Activated naive CD4-positive, alpha-beta T cell treated with anti-CD3 and anti-CD28 coated beads, Interleukin-2, amount 10 ng/mL, durations not matched to agents 7 days and 5 days (primary cell): Measurements from ENCODE around the gene SULT1A2.
A peak's percentile ranks its signal among the peaks of the same experiment; 100 is the strongest.

Source experiments
- CTCF ChIA-PET: fragments of 350-600 bp; sonication (Branson Sonifier 250); formaldehyde crosslinking; loops from one replicate; lab custom pipeline; 2021; ENCODE audit warnings: antibody characterized with exemption; lab: Charles Lee
- DNase-seq: peaks from one replicate; pipeline ENCODE4 v3.0.0-alpha.2; 2020
- H3K27ac Mint-ChIP-seq: one replicate; pipeline ENCODE4 v1.8.0; 2021; ENCODE audit warnings: mild to moderate bottlenecking, moderate library complexity, mixed read lengths
- H3K27me3 Mint-ChIP-seq: one replicate; pipeline ENCODE4 v1.8.0; 2021; ENCODE audit warnings: mild to moderate bottlenecking, mixed read lengths
- H3K36me3 Mint-ChIP-seq: one replicate; pipeline ENCODE4 v1.8.0; 2021; ENCODE audit warnings: mixed read lengths
- H3K4me1 Mint-ChIP-seq: one replicate; pipeline ENCODE4 v1.8.0; 2021; ENCODE audit warnings: mixed read lengths
- H3K4me3 Mint-ChIP-seq: one replicate; pipeline ENCODE4 v1.8.0; 2021; ENCODE audit warnings: mild to moderate bottlenecking, moderate library complexity, mixed read lengths
- H3K9me3 Mint-ChIP-seq: one replicate; pipeline ENCODE4 v1.8.0; 2021; ENCODE audit warnings: mixed read lengths

Gene SULT1A2

DNA sequence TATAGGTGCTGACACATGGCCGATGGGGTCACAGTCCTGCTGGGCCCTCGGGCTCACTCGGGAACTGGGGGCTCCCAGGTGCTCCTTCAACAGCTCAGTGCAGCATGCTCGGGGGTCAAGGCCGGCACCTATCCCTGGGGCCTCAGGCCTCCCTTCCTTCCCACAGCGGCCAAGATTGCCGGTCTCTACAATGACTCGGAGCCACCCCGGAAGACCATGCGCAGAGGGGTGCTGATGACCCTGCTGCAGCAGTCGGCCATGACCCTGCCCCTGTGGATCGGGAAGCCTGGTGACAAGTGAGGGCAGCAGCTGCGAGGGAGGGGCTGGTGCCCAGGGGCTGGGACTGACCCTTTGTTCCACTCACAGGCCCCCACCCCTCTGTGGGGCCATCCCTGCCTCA lies 6.9 kb downstream of the SULT1A2 start:
- H3K27ac Mint-ChIP-seq = no peak overlapping the region

DNA sequence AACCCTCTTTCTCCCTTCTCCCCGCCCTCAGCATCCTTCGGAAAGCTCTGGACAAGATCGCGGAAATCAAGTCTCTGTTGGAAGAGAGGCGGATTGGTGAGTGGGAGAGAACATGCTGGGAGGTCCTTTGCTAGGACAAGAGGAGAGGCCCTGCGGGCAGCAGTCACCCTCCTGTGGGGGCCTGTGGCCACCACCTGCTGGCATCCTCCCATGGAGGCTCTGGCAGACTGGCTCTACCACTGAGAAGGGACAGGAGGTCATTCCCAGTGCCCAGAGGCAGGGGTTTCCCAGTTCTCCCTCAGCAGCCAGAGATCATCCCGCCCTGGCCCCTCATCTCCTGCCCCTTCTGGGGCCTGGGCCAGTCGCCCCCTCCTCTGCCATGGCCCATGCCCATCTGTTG lies 7.8 kb downstream of the SULT1A2 start:
- Mint-ChIP-seq H3K27me3 (no peaks in the 10 kb centered on the region), H3K4me1 (no peaks in the 10 kb centered on the region), H3K4me3 (no peak overlapping the region), H3K9me3 (no peaks in the 10 kb centered on the region), H3K27ac (no peak overlapping the region), H3K36me3 (peaks cover 37% of the 10 kb centered on the region)
- CTCF ChIA-PET = no interaction called here
- DNase-seq = no peak

More for the DNA sequence above, 6.9 kb downstream of the SULT1A2 start:
- DNase-seq = no peak
- Mint-ChIP-seq H3K4me1 (no peaks in the 10 kb centered on the region), H3K4me3 (no peak overlapping the region), H3K9me3 (no peaks in the 10 kb centered on the region), H3K27me3 (no peaks in the 10 kb centered on the region), H3K36me3 (peaks cover 33% of the 10 kb centered on the region)
- CTCF ChIA-PET = no interaction called here

DNA sequence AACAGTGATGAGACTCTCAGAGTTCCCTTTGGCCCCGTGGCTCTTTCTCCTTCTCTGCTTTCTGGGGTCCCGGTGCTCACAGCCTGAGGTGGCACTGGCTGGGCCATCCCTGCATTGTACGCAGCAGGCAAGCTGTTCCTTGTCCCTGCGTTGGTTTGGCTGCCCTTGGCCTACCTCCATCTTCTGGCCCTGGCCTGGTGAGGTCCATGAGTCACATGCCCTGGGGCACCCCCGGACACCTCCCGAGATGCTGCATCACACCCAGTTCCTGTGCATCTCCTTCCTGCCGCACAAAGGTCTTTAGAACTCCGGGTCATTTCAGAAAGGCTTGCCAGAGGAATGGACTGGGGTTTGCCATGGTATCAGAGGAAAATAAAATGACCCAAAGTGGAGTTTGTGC lies 9.5 kb downstream of the SULT1A2 start:
- H3K36me3 Mint-ChIP-seq = peaks cover 46% of the 10 kb centered on the region
- CTCF ChIA-PET = no interaction called here
- H3K27me3 Mint-ChIP-seq = no peaks in the 10 kb centered on the region
- DNase-seq = no peak
- H3K4me3 Mint-ChIP-seq = no peak overlapping the region
- no peaks in the 10 kb centered on the region for H3K4me1 Mint-ChIP-seq
- no peaks in the 10 kb centered on the region for H3K9me3 Mint-ChIP-seq
- no peak overlapping the region for H3K27ac Mint-ChIP-seq

DNA sequence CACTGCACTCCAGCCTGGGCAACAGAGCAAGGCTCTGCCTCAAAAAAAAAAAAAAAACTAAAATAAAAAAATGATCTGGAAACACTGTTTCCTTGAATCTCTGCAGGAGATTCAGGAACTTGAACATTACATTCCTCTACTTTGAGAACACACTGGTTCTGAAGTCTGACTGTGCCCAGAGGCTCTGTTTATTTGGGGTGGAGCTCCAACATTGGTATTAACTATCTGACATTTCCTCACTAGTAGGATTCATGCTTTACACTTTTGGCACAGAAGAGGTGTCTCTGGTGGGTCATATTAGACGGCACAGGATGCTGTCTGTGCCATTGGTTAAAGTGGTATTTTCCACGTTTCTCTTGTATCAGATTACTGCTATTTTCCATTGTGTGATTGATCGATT lies 10.4 kb downstream of the SULT1A2 start:
- Mint-ChIP-seq H3K4me3 (no peak overlapping the region), H3K36me3 (peaks cover 46% of the 10 kb centered on the region), H3K27me3 (no peaks in the 10 kb centered on the region), H3K9me3 (no peaks in the 10 kb centered on the region), H3K4me1 (no peaks in the 10 kb centered on the region), H3K27ac (no peak overlapping the region)
- DNase-seq = no peak
- CTCF ChIA-PET = no interaction called here

DNA sequence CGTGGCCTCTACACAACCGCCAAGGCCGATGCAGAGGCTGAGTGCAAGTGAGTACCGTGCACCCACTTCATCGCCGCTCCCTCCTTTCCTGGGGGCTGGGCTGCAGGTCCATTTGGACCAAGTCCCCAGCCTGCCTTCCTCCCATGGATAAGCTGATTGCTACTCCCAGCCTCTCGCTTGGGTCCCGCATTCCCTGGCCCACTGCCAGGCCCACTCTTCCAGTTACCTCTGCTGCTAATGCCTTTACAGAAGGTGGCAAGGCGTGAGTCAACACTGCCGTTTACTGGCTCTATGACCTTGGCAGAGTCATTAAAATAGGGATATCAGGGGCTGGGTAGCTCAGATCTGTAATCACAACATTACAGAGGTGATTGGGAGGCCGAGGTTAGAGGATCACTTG lies 11.2 kb downstream of the SULT1A2 start:
- CTCF ChIA-PET = no interaction called here
- no peak overlapping the region for H3K27ac Mint-ChIP-seq
- no peak for DNase-seq
- H3K4me3 Mint-ChIP-seq = no peak overlapping the region
- H3K27me3 Mint-ChIP-seq = no peaks in the 10 kb centered on the region
- no peaks in the 10 kb centered on the region for H3K4me1 Mint-ChIP-seq
- H3K36me3 Mint-ChIP-seq = peaks cover 44% of the 10 kb centered on the region
- H3K9me3 Mint-ChIP-seq = no peaks in the 10 kb centered on the region

DNA sequence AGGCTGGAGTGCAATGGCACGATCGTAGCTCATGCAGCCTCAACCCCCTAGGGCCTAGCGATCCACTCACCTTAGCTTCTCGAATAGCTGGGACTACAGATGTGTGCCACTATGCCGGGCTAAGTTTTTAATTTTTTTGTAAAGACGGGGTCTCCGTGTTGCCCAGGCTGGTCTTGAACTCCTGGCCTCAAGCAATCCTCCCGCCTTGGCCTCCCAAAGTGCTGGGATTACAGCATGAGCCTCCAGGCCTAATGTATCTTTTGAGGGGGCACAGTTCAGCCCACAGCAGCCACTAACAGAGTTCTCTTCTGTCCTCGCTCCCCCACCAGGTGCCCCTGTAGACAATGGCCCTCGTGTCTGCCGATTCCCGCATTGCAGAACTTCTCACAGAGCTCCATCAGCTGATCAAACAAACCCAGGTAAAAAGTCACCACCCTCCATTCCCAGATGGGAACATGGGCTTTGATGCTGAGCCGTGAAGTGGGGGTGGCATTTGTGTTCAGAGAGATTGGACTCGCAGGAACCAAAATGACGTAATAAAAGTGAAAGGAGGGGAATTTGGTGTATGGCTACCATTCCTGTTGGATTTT lies 16.0 kb downstream of the SULT1A2 start:
- Mint-ChIP-seq H3K4me3 (no peak overlapping the region), H3K9me3 (no peaks in the 10 kb centered on the region), H3K4me1 (no peaks in the 10 kb centered on the region), H3K27me3 (no peaks in the 10 kb centered on the region), H3K27ac (no peak overlapping the region), H3K36me3 (peaks cover 31% of the 10 kb centered on the region)
- CTCF ChIA-PET = no interaction called here
- DNase-seq = no peak

DNA sequence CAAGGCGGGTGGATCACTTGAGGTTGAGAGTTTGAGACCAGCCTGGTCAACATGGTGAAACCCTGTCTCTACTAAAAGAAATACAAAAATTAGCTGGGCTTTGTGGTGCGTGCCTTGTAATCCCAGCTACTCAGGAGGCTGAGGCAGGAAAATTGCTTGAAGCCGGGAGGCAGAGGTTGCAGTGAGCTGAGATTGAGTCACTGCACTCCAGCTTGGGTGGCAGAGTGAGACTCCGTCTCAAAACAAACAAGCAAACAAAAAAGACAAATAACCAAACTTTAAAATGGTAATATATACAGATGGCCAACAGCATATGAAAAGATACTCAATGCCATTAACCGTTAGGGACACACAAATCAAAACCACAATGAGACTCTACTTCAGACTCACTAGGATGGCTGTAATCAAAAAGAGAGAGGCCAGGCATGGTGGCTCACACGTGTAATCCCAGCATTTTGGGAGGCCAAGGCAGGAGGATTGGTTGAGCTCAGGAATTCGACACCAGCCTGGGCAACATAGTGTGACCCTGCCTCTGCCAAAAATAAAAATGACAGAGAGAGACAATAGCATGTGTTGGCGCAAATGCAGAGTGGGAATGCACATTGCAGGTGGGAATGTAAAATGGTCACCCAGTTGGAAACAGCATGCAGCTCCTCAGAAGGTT lies 21.3 kb downstream of the SULT1A2 start:
- H3K36me3 Mint-ChIP-seq = peaks cover 2% of the 10 kb centered on the region
- DNase-seq = no peak
- no peaks in the 10 kb centered on the region for H3K27me3 Mint-ChIP-seq
- H3K27ac Mint-ChIP-seq = no peak overlapping the region
- H3K4me3 Mint-ChIP-seq = no peak overlapping the region
- no peaks in the 10 kb centered on the region for H3K9me3 Mint-ChIP-seq
- peaks cover 2% of the 10 kb centered on the region for H3K4me1 Mint-ChIP-seq
- CTCF ChIA-PET = no interaction called here

DNA sequence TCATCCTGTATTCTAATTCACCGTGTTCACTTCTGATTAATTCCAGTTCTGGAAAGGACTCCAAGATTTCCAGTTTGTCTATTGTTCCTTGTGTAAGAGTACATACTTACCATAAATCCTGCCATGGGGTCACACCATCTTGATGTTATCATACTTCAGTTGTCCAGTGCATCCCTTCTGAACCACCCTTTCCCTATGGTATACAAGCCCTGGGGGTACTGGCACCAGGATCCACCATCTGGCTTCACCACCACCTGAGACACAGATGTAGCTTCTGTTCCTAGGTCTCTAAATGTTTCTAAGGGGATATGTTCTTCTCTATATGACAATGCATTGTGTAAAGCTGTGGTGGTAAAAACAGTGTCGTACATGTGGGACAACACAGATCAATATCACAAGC lies 21.9 kb downstream of the SULT1A2 start:
- no peak overlapping the region for H3K27ac Mint-ChIP-seq
- DNase-seq = no peak
- H3K27me3 Mint-ChIP-seq = no peaks in the 10 kb centered on the region
- no peak overlapping the region for H3K4me3 Mint-ChIP-seq
- H3K36me3 Mint-ChIP-seq = peaks cover 2% of the 10 kb centered on the region
- no peaks in the 10 kb centered on the region for H3K9me3 Mint-ChIP-seq
- peaks cover 2% of the 10 kb centered on the region for H3K4me1 Mint-ChIP-seq
- CTCF ChIA-PET = no interaction called here

DNA sequence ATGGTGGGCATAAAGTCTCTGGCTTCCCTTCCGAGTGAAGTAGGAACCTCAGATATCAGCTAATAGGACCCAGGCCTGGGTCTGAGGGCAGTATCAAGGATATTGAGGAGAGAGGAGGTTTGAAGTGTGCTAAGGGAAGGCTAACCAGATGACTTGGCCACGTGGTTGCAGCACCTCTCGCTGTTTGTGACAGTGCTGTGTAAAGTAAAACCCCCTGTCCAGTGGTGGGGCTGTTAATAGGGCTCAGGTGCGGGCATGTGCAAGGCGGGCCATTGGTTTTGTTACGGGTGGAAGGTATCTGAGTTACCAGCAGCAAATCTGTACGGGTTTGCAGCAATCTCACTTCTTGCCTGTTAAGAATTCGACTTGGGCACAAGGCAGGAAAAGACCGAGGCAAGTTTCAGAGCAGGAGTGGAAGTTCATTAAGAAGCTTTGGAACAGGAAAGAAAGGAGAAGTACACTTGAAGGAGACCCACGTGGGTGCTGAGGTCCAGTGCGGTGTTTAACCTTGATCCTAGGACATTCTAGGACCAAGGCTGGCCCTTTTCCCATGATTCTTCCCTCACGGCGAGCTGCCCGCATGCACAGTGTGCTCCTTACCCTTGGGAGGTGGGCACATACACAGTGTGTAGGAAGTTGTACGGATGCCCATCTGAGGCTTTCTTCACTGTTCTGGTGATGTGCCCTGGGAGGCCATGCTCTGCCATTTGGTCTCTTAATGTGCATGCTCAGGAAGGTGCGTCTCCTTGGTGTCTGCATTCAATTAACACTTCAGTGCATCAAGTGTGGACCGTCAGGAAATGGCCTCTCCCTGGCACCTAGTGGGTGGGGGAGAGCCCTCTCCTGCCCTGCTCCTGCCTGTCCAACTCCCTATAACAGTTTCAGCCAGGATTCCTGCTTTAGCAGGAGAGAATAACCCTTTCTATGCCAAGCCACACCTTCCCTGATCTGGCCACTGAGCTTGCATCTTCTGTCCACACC lies 22.8 kb downstream of the SULT1A2 start:
- CTCF ChIA-PET = no interaction called here
- Mint-ChIP-seq H3K4me3 (no peak overlapping the region), H3K27ac (no peak overlapping the region)

DNA sequence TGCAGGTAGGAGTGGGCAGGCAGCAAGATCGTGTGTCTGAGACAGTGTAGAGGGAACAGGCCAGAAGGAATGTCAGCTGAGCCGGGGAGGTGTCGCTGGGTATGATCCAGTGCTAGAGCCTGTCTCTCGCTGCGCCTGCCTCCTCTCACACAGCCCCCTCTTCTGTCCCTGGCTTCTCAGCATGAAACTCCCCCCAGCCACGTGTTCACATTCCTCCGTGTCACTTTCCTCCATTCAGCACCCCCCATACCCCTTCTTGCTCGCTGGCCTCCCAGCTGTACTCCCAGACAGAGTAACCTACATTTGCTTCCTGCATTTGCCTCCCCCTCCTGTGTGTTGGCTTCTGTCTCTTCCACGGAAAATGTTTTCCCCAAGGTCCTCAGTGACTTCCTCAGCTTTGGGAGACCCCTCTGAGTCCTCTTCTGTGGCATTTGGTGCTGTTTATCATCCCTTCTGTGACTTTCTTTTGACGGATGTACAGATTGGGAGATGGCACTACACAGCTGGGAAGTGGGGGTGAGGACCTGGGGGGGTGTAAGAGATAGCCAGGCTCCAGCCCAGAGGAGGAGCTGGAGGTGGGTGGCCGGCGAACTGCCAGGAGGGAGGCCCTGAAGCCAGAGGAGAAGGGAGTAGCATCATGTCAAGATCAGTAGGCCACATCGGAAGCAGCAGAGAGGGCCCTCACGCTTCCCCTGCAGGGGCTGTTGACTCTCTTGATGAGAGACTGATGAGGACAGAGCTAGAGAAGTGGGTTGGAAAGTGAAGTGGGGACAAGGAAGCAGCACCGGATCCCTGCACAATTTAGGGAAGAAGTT lies 23.9 kb downstream of the SULT1A2 start:
- no peaks in the 10 kb centered on the region for H3K9me3 Mint-ChIP-seq

More for the DNA sequence above, 22.8 kb downstream of the SULT1A2 start:
- H3K9me3 Mint-ChIP-seq = no peaks in the 10 kb centered on the region
- DNase-seq = no peak
- peaks cover 2% of the 10 kb centered on the region for H3K36me3 Mint-ChIP-seq
- H3K27me3 Mint-ChIP-seq = no peaks in the 10 kb centered on the region
- H3K4me1 Mint-ChIP-seq = peaks cover 2% of the 10 kb centered on the region

DNA sequence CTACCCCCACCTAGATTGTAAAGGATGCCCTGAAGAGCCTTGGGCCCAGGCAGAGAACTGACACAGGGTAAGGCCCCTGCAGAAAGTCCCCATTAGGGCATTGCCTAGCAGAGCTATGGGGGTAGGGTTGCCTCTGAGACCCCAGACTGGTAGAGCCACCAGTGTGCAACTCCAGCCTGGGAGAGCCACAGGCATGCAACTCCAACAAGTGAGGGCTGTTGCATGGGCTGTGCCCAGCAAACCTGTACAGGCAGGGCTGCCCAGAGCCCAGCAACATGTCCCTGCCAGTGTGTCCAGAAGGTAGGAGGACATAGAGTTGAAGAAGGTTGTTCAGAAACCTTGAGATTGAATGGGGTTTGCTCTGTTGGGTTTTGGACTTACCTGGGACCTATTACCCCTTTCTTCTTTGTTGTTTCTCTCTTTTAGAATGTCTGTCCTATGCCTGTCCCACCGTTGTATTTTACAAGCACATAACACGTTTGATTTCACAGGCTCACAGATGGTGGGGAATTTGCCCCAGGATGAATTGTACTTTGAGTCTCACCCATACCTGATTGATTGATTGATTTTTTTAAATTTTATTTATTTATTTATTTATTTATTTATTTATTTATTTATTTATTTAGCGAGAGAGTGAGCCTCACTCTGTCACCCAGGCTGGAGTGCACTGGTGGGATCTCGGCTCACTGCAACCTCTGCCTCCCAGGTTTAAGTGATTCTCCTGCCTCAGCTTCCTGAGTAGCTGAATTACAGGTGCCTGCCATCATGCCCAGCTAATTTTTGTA lies 26.7 kb downstream of the SULT1A2 start:
- Mint-ChIP-seq H3K27ac (no peak overlapping the region), H3K4me1 (peaks cover 2% of the 10 kb centered on the region), H3K9me3 (peaks cover 16% of the 10 kb centered on the region), H3K4me3 (no peak overlapping the region), H3K36me3 (peaks cover 21% of the 10 kb centered on the region), H3K27me3 (no peaks in the 10 kb centered on the region)
- no peak for DNase-seq
- CTCF ChIA-PET = interaction anchor here (0.6 kb wide), 1 partner anchor 78 kb away, joined by 3 read pairs; the partner anchor contains the start of gene CLN3

More for the DNA sequence above, 23.9 kb downstream of the SULT1A2 start:
- CTCF ChIA-PET = no interaction called here
- H3K27ac Mint-ChIP-seq = peak overlapping the region; percentile 51
- peaks cover 2% of the 10 kb centered on the region for H3K4me1 Mint-ChIP-seq
- H3K36me3 Mint-ChIP-seq = peaks cover 5% of the 10 kb centered on the region
- H3K4me3 Mint-ChIP-seq = no peak overlapping the region
- H3K27me3 Mint-ChIP-seq = no peaks in the 10 kb centered on the region
- DNase-seq = no peak

DNA sequence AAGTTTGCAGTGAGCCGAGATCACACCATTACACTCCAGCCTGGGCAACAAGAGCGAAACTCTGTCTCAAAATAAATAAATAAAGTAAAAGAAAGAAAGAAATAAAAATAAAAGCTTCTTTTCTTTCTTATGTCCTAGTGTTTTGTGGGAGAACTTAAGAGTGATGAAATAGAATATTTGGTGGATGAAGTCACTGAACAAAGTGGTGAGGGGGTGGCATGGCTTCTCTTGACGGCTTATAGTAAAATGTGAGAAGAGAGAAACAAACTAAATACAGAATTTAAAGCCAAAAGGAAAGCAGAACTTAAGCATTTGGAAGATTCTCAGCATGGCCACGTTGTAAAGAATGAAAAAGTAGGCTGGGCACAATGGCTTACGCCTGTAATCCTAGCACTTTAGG lies 27.8 kb downstream of the SULT1A2 start:
- Mint-ChIP-seq H3K4me3 (no peak overlapping the region), H3K36me3 (peaks cover 23% of the 10 kb centered on the region), H3K27ac (no peak overlapping the region), H3K9me3 (peaks cover 17% of the 10 kb centered on the region), H3K27me3 (no peaks in the 10 kb centered on the region), H3K4me1 (peaks cover 2% of the 10 kb centered on the region)
- no peak for DNase-seq
- CTCF ChIA-PET = no interaction called here

DNA sequence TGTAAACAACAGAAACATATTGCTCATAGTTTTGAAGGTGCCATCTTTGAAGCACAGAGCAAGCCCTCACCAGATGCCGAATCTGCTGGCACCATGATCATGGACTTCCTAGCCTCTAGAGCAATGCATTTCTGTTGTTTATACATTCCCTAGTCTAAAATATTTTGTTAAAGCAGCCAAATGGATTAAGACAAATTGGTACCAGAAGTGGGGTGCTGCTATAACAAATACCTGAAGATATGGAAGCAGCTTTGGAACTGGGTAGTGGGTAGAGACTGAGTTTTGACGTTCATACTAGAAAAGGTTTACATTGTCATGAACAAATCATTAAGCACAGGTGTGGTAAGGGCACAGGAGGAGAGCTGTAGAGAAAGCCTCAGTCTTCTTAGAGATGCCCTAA lies 29.6 kb downstream of the SULT1A2 start:
- Mint-ChIP-seq H3K9me3 (peaks cover 17% of the 10 kb centered on the region), H3K36me3 (peaks cover 23% of the 10 kb centered on the region), H3K4me3 (no peak overlapping the region), H3K27ac (no peak overlapping the region), H3K27me3 (no peaks in the 10 kb centered on the region), H3K4me1 (peaks cover 2% of the 10 kb centered on the region)
- CTCF ChIA-PET = no interaction called here
- no peak for DNase-seq
